IPS-18c (cell line): ENCODE results near the gene BRICD5.
A peak's percentile ranks its signal among the peaks of the same experiment; 100 is the strongest.

Source experiments
- H3K4me3 ChIP-seq: 2 replicates; pipeline ENCODE4 v1.7.0; 2013; ENCODE audit warnings: low read depth, mild to moderate bottlenecking, low read length, moderate library complexity; ENCODE audit not compliant: insufficient read depth
- H3K9me3 ChIP-seq: one replicate; pipeline ENCODE4 v1.6.1; 2013; ENCODE audit warnings: mild to moderate bottlenecking, low read length, moderate library complexity; ENCODE audit not compliant: control insufficient read depth, insufficient read depth

Gene BRICD5

GRCh38 chr16:2229632-2230250 is 19.1 kb upstream of the BRICD5 start:
- no peaks in the 10 kb centered on the region for H3K9me3 ChIP-seq
- no peak overlapping the region for H3K4me3 ChIP-seq

- Histone ChIP-seq H3K9me3 (no peaks in the 10 kb centered on the region), H3K4me3 (no peak overlapping the region)
Measured at GRCh38 chr16:2229091-2229490, 18.4 kb upstream of the BRICD5 start.

- no peak overlapping the region for H3K4me3 ChIP-seq
- no peaks in the 10 kb centered on the region for H3K9me3 ChIP-seq
Measured at GRCh38 chr16:2228161-2228824, 17.6 kb upstream of the BRICD5 start.

- no peak overlapping the region for H3K4me3 ChIP-seq
- H3K9me3 ChIP-seq = no peaks in the 10 kb centered on the region
Measured at GRCh38 chr16:2226918-2227317, 16.3 kb upstream of the BRICD5 start.

DNA sequence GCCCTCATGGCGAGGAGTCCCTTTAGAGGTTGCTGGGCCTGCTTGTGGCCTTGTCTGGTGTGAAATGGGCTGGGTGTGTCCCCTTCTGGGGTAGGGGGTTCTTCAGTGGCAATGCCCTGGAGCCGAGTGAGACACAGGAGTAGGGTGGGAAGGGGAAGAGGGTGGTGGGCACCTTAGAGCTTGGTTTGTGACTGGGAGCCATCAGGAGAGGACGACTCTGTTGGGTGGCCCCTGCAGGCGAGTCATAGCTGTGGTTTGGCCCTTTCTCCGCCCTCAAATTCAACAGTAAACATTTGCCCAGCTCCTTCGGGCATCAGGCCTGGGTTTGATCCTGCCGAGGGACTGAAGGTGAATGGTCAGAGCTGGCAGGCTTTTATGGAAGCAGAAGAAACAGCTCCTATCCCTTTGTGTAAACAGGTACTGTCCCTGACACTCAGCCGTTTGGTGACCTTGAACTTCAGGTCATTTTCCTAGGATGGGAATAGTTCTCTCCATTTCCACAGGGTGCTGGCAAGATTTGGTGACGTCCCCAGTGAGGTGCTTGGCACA is 15.7 kb upstream of the BRICD5 start:
- no peak overlapping the region for H3K4me3 ChIP-seq
- no peaks in the 10 kb centered on the region for H3K9me3 ChIP-seq

DNA sequence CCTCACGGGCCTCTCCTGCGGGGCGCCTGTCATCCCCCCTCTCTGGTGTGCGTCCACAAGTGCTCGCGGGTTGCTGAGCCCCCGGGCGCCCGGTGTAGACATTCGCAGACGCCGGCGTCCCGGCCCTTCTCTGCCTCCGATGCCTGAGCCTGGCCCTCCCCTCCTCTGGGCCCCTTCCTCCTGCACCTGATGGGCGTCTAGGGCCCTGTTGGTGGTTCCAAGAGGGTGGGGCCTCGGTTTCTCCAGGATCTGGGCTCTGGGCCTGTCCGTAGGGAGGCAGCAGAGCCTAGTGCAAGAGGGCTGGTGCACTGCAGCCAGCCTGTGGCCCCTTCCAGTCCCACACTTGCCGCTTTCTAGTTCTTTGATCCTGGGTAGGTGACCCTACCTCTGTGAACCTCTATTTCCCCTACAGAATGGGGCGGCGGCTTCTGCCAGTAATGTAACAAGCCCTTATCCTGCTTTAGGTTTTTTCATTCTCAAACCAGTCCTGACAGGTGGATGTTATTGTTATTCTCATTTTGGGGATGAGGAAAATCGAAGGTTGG is 13.4 kb upstream of the BRICD5 start:
- H3K4me3 ChIP-seq = peak overlapping the region; percentile 87
- no peaks in the 10 kb centered on the region for H3K9me3 ChIP-seq

DNA sequence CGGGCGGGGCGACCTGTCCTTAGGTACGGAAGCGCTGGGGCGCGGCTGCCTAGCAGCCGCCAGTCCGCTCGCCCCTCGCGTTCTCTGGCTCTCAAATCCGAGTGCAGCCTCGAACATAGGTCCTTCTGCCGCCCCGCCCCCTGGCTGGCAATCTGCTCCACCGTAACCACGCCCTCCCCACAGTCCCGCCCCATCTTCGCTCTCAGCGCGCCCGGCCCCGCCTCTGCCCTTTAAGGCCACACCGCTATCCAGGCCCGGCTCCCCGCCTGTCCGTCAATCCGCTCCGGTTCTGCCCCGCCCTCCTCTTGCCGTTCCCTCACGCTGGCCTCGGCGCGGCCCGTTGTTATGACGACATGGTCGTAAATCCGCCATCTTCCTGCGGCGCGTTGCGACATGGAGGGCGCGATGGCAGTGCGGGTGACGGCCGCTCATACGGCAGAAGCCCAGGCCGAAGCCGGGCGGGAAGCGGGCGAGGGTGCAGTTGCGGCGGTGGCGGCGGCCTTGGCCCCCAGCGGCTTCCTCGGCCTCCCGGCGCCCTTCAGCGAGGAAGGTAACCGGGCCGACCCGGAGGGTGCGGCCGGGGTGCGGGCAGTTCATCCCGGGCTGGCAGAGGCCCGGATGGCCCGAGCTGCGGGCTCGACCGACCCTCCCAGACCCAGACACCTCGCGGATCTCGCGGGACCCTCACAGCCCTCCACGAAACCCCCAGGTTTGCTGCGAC is 12.7 kb upstream of the BRICD5 start, which contains the start of gene E4F1:
Gene E4F1 (plus strand): TSS at position 371 of the 721 bp plus-strand sequence. CDS start 23 bp downstream, at position 394.
- Histone ChIP-seq H3K9me3 (no peaks in the 10 kb centered on the region), H3K4me3 (peak within 1 kb of the TSS; percentile 87)

GRCh38 chr16:2216330-2216729 is 5.7 kb upstream of the BRICD5 start:
- Histone ChIP-seq H3K4me3 (no peak overlapping the region), H3K9me3 (no peaks in the 10 kb centered on the region)

- Histone ChIP-seq H3K4me3 (peak within 1 kb of the TSS; percentile 97), H3K9me3 (no peaks in the 10 kb centered on the region)
Measured at GRCh38 chr16:2214719-2214968, 4.0 kb upstream of the BRICD5 start, which contains the start of gene PGP. TSS of gene PGP (minus strand) at chr16:2214840. CDS start at chr16:2214777, 63 bp downstream.

- H3K4me3 ChIP-seq = peak overlapping the region; percentile 87
- no peaks in the 10 kb centered on the region for H3K9me3 ChIP-seq
Measured at GRCh38 chr16:2213817-2214718, 3.4 kb upstream of the BRICD5 start.

DNA sequence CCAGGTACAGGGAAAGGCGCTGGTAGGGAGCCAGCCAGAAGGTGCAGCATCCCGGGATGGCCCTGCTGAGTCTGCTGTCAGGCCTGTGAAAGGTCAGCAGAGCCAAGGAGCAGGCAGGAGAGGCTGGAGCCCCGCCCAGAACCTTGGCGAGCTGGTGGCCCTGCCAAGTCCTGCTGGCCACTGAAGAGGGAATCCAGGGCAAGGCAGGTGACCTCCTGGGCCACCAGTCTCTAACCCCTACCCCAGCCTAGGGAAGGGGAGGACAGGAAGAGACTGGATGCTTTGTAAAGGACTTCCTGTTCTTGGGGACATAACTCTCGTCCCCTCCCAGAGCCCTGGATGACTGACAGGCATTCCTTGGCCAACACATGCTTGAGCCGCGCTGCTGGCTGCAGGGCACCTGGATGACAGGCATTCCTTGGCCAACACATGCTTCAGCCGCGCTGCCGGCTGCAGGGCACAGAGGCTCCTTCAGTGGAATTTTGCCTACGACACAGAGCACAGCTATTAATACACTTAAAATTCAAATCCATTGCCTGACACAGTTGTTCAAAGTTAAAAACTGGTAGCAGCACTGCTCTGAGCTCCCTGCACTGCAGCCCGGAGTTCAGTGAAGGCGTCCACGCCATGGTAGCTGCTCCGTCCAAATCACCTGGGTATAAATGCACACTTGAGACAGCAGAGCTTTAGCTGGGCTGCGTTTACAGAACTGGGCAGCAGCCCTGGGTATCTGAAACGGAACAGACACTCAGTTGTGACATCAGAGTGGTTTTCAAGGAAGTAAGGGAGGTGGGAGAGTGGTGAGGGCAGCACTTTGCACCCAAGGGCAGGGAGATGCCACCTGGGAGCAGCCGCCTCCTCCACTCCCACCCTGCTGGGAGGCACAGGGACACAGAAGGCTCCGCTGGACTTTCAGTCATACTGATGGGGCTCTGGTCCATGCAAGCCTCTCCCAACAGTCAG is 2.0 kb upstream of the BRICD5 start:
- H3K4me3 ChIP-seq = peak overlapping the region; percentile 87; the same call in 1 of the 2 replicates
- H3K9me3 ChIP-seq = no peaks in the 10 kb centered on the region

- no peak overlapping the region for H3K4me3 ChIP-seq
- H3K9me3 ChIP-seq = no peaks in the 10 kb centered on the region
Measured at GRCh38 chr16:2211923-2212347, 1.3 kb upstream of the BRICD5 start.

DNA sequence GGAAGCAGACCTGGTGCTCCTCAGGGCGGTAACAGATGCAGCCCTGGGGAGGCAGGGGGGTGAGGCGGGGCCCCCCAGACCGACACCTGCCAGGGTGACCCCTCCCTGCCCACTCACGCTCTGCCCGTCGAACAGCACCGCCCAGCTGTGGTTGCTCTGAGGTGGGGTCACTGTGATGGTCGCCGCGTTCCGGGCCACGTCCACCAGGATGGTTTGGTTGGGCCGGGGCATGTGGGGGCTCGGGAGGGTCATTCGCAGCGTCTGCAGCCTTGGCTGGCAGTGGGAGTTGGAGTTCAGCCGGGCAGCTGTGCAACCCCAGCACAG is 692 bp downstream of the BRICD5 start:
- Histone ChIP-seq H3K9me3 (no peaks in the 10 kb centered on the region), H3K4me3 (no peak overlapping the region)

- H3K4me3 ChIP-seq = no peak overlapping the region
- no peaks in the 10 kb centered on the region for H3K9me3 ChIP-seq
Measured at GRCh38 chr16:2209258-2210008, 1.2 kb downstream of the BRICD5 start.

DNA sequence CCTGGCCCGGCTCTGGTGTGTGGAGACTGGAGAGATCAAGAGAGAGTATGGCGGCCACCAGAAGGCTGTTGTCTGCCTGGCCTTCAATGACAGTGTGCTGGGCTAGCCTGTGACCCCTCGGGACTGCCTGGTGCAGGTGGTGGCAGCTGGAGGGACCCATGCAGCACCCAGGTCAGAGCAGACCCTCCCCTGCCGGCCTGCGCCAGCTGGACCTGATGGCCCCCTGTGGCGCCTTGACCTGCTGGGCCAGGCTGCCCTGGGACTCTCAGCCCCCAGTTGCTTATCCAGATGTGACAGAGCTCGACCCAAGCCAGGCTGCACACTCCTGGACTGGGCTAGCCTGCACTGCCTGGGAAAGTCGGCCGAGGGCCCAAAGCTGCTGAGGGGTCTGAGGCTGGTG is 1.9 kb downstream of the BRICD5 start:
- Histone ChIP-seq H3K9me3 (no peaks in the 10 kb centered on the region), H3K4me3 (no peak overlapping the region)
